ENCODE data around the gene AMOTL1.

DNA sequence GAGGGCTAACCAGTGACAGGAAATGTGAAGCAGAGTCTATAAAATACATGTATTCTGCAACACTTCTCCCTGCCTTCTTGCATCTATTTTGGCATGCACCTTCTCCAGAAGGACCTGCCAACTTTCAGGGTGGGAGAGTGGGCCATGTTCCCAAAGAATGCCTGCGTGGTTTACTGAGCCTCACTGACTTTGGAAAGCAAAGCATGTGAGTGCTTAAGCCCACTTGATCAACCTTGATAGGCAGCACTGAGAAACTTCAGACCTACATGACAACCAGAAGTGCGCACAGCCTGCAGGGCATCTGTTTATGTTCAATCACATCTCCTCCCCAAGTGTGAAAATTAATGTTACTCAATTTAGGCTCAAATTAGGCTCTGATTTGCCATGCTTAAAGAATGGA is 69.2 kb downstream of the AMOTL1 start:
- no peak for TF ChIP-seq EZH2phosphoT487 (IDR thresholded peaks at IDR 0.05; ENCODE audit: borderline replicate concordance, low read length)
- TF ChIP-seq, protein P1, sequence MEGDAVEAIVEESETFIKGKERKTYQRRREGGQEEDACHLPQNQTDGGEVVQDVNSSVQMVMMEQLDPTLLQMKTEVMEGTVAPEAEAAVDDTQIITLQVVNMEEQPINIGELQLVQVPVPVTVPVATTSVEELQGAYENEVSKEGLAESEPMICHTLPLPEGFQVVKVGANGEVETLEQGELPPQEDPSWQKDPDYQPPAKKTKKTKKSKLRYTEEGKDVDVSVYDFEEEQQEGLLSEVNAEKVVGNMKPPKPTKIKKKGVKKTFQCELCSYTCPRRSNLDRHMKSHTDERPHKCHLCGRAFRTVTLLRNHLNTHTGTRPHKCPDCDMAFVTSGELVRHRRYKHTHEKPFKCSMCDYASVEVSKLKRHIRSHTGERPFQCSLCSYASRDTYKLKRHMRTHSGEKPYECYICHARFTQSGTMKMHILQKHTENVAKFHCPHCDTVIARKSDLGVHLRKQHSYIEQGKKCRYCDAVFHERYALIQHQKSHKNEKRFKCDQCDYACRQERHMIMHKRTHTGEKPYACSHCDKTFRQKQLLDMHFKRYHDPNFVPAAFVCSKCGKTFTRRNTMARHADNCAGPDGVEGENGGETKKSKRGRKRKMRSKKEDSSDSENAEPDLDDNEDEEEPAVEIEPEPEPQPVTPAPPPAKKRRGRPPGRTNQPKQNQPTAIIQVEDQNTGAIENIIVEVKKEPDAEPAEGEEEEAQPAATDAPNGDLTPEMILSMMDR (conservative IDR thresholded peaks at IDR 0.05; ENCODE audit: low read depth, low read length), result no peak
